Measurements from ENCODE around the gene MAD1L1.

Gene MAD1L1

DNA sequence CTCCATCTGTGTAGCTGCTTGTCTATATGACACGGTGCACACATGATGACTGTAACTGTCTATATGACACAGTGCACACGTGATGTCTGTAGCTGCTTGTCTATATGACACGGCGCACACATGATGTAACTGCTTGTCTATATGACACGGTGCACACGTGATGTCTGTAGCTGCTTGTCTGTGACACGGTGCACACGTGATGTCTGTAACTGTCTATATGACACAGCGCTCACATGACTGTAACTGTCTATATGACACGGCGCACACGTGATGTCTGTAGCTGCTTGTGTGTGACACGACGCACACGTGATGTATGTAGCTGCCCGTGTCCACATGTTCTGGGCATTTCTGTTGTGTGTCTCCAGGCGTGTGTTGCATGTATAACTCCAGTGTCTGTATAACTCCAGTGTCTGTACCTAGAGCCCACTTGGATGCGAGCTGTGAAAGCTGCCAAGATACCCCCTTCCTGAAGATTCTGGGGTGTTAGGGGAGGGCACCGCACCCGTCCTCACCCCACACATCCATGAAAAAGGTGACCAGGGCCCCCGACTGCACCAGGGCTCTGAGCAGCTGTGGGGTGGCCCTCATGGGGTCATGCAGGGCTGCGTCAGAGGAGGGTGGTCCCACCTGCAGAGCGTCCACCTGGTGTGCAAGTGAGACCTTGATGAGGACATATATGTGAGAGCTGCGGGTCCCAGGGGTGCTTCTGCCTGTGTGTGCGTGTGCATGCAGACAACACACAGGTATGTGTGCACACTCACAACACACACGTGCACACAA lies 424.7 kb downstream of the MAD1L1 start:
- Histone ChIP-seq H3K4me2 (ENCODE audit: low read length) (no peak overlapping the region), H3K4me3 (ENCODE audit: low read length) (no peak overlapping the region), H3K27me3 (ENCODE audit: control insufficient read depth, low read length) (no peaks in the 10 kb centered on the region), H3K79me2 (ENCODE audit: control insufficient read depth, low read length) (no peaks in the 10 kb centered on the region), H3K9me2 (replicated peaks; ENCODE audit: control insufficient read depth, low read length) (no peaks in the 10 kb centered on the region), H3K27ac (ENCODE audit: low read depth, low read length) (no peak overlapping the region), H4K20me1 (ENCODE audit: control insufficient read depth, insufficient read depth, low read depth, low read length) (no peaks in the 10 kb centered on the region), H3K4me1 (ENCODE audit: control insufficient read depth, low read length) (no peaks in the 10 kb centered on the region), H3K36me3 (ENCODE audit: control insufficient read depth, low read length) (no peaks in the 10 kb centered on the region), H3F3A (ENCODE audit: control insufficient read depth, insufficient read depth) (no peaks in the 10 kb centered on the region), H3K9me3 (ENCODE audit: control insufficient read depth, insufficient read depth, low read length) (no peaks in the 10 kb centered on the region)
- TF ChIP-seq EZH2phosphoT487 (IDR thresholded peaks at IDR 0.05; ENCODE audit: borderline replicate concordance, low read length) = no peak
- TF ChIP-seq, protein P1, sequence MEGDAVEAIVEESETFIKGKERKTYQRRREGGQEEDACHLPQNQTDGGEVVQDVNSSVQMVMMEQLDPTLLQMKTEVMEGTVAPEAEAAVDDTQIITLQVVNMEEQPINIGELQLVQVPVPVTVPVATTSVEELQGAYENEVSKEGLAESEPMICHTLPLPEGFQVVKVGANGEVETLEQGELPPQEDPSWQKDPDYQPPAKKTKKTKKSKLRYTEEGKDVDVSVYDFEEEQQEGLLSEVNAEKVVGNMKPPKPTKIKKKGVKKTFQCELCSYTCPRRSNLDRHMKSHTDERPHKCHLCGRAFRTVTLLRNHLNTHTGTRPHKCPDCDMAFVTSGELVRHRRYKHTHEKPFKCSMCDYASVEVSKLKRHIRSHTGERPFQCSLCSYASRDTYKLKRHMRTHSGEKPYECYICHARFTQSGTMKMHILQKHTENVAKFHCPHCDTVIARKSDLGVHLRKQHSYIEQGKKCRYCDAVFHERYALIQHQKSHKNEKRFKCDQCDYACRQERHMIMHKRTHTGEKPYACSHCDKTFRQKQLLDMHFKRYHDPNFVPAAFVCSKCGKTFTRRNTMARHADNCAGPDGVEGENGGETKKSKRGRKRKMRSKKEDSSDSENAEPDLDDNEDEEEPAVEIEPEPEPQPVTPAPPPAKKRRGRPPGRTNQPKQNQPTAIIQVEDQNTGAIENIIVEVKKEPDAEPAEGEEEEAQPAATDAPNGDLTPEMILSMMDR (IDR thresholded peaks at IDR 0.05; ENCODE audit: low read depth, low read length, poor library complexity, severe bottlenecking) = no peak

DNA sequence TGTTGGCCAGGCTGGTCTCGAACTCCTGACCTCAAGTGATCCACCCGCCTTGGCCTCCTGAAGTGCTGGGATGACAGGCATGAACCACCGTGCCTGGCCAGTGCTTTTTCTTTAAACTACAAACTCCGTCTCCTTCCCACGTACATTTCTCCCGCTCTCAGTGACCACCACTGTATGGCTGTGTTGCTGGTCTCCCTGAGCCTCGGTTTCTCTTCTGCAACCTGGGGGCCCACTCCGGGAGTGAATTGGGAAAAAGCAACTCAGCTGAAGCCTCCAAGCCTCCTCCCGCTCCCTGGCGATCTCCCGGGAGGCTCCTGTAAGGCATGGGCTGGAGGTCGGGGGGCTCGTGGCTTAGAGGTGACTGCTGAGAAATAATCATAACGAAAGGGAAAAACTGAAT lies 426.4 kb downstream of the MAD1L1 start:
- no peaks in the 10 kb centered on the region for H3F3A ChIP-seq (ENCODE audit: control insufficient read depth, insufficient read depth)
- H3K36me3 ChIP-seq (ENCODE audit: control insufficient read depth, low read length) = no peaks in the 10 kb centered on the region
- TF ChIP-seq EZH2phosphoT487 (IDR thresholded peaks at IDR 0.05; ENCODE audit: borderline replicate concordance, low read length) = no peak
- TF ChIP-seq, protein P1 (IDR thresholded peaks at IDR 0.05; ENCODE audit: low read depth, low read length, poor library complexity, severe bottlenecking) = no peak
- H3K4me2 ChIP-seq (ENCODE audit: low read length) = no peak overlapping the region
- no peaks in the 10 kb centered on the region for H3K79me2 ChIP-seq (ENCODE audit: control insufficient read depth, low read length)
- no peaks in the 10 kb centered on the region for H3K4me1 ChIP-seq (ENCODE audit: control insufficient read depth, low read length)
- H3K4me3 ChIP-seq (ENCODE audit: low read length) = no peak overlapping the region
- no peaks in the 10 kb centered on the region for H3K9me2 ChIP-seq (replicated peaks; ENCODE audit: control insufficient read depth, low read length)
- no peaks in the 10 kb centered on the region for H3K27me3 ChIP-seq (ENCODE audit: control insufficient read depth, low read length)
- no peaks in the 10 kb centered on the region for H3K9me3 ChIP-seq (ENCODE audit: control insufficient read depth, insufficient read depth, low read length)
- no peak overlapping the region for H3K27ac ChIP-seq (ENCODE audit: low read depth, low read length)
- H4K20me1 ChIP-seq (ENCODE audit: control insufficient read depth, insufficient read depth, low read depth, low read length) = no peaks in the 10 kb centered on the region

DNA sequence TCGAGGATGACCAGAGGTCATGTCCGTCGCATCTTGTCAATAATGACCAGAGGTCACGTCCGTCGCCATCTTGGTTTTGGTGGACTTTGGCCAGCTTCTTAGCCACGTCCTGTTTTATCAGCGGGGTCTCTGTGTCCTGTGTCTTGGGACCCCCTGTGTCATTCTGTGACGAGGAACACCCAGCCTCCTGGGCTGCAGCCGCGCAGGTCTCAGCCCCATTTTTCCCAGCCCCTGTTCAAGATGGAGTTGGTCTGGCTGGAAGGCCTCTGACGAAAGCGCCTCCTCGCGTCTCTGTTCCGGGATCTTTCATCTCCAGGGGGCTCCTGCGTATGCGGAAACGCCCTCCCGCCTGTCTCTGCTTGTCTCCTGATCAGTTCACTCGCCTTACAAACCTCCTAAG lies 428.4 kb downstream of the MAD1L1 start:
- Histone ChIP-seq H3K4me2 (ENCODE audit: low read length) (no peak overlapping the region), H3F3A (ENCODE audit: control insufficient read depth, insufficient read depth) (no peaks in the 10 kb centered on the region), H3K4me1 (ENCODE audit: control insufficient read depth, low read length) (no peaks in the 10 kb centered on the region), H3K27me3 (ENCODE audit: control insufficient read depth, low read length) (no peaks in the 10 kb centered on the region), H4K20me1 (ENCODE audit: control insufficient read depth, insufficient read depth, low read depth, low read length) (no peaks in the 10 kb centered on the region), H3K9me3 (ENCODE audit: control insufficient read depth, insufficient read depth, low read length) (no peaks in the 10 kb centered on the region), H3K79me2 (ENCODE audit: control insufficient read depth, low read length) (no peaks in the 10 kb centered on the region), H3K9me2 (replicated peaks; ENCODE audit: control insufficient read depth, low read length) (no peaks in the 10 kb centered on the region), H3K27ac (ENCODE audit: low read depth, low read length) (no peak overlapping the region), H3K36me3 (ENCODE audit: control insufficient read depth, low read length) (no peaks in the 10 kb centered on the region), H3K4me3 (ENCODE audit: low read length) (no peak overlapping the region)
- TF ChIP-seq EZH2phosphoT487 (IDR thresholded peaks at IDR 0.05; ENCODE audit: borderline replicate concordance, low read length) = no peak
- TF ChIP-seq, protein P1 (IDR thresholded peaks at IDR 0.05; ENCODE audit: low read depth, low read length, poor library complexity, severe bottlenecking) = no peak
